Measurements from ENCODE around the gene PTPRG.
"Not testable (repeated sequence)": the region's sequence is repeated elsewhere in the genome, so short reads cannot be mapped to it uniquely, and the experiment has no call there.

Gene PTPRG

DNA sequence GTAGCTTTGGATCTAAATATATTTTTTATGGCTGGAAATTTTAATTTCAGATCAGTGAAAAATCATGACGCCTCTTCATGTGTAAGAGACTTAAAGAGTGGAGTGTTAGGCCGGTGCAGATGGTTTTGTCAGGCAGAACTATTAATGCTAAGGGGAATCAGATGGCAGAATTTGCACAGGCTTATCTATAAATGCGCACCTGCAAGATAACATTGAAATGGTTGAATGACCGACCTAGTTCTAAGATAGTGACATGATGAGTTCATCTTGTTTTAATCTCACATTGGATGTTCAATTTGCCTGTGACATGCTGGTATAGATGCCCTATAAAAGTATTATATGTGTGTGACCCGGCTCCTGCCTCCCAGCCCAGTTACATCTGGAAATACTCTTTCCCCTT lies 471.4 kb downstream of the PTPRG start:
- TF ChIP-seq CTCF (conservative IDR thresholded peaks at IDR 0.05; ENCODE audit: low read depth, low read length), result no peak
- no peak for DNase-seq (ENCODE audit: low read depth)
- no peak overlapping the region for H3K4me3 ChIP-seq (ENCODE audit: low read length)

- no peak for TF ChIP-seq CTCF (conservative IDR thresholded peaks at IDR 0.05; ENCODE audit: low read depth, low read length)
- no peak for DNase-seq (ENCODE audit: low read depth)
- H3K4me3 ChIP-seq (ENCODE audit: low read length), result no peak overlapping the region
Measured at GRCh38 chr3:62035402-62036057, 474.2 kb downstream of the PTPRG start.

- no peak for TF ChIP-seq CTCF (conservative IDR thresholded peaks at IDR 0.05; ENCODE audit: low read depth, low read length)
- H3K4me3 ChIP-seq (ENCODE audit: low read length), result no peak overlapping the region
- DNase-seq (ENCODE audit: low read depth), result no peak
Measured at GRCh38 chr3:62036726-62037125, 475.4 kb downstream of the PTPRG start.

DNA sequence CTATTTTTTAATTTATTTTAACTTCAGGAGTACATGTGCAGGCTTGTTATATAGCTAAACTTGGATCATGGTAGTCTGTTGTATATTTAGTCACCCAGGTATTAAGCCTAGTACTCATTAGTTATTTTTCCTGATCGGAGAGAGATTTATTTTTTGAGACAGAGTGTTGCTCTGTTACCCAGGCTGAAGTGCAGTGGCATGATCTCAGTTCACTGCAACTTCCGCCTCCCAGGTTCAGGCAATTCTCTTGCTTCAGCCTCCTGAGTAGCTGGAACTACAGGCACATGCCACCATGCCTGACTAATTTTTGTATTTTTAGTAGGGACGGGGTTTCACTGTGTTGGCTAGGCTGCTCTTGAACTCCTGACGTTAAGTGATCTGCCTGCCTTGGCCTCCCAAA lies 477.4 kb downstream of the PTPRG start:
- not testable (repeated sequence) for DNase-seq (ENCODE audit: low read depth); H3K4me3 ChIP-seq (ENCODE audit: low read length)

DNA sequence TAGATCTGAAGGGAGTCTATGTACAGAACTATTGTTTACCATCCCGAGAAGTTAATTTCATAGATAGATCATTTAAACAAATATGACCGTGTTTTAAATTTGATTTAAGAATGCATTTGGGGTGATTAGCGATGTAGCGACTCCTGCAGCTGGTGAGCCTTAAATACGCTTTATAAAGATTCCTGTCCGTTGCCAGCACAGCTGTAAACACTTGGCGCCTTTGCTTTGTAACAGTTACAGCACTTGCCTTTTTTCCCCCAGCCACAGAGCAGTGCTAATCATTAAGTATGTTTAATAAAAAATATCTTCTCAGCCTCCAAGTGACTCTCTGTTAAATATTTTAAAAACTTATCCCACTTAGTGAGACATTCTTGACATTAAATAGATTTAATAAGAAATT lies 478.2 kb downstream of the PTPRG start:
- no peak for TF ChIP-seq CTCF (conservative IDR thresholded peaks at IDR 0.05; ENCODE audit: low read depth, low read length)
- no peak overlapping the region for H3K4me3 ChIP-seq (ENCODE audit: low read length)
- no peak for DNase-seq (ENCODE audit: low read depth)

DNA sequence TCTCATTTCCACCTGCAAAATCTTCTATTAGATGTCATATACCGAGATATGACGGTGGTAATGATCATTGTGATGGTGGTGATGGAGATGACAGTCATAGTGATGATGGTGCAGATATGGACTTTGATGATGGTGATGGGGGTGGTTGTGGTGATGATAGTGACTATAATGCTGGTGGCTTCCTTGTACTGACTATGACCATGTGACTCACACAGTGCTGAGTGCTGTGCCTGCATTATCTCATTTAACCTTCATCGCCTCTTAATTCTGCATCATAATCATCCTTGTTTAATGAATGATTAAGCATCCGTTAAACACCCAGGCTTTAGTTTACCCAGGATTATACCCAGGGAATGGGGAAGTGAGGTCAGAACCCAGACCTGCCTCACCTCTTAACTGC lies 480.3 kb downstream of the PTPRG start:
- no peak overlapping the region for H3K4me3 ChIP-seq (ENCODE audit: low read length)
- DNase-seq (ENCODE audit: low read depth), result no peak
- TF ChIP-seq CTCF (conservative IDR thresholded peaks at IDR 0.05; ENCODE audit: low read depth, low read length), result no peak

DNA sequence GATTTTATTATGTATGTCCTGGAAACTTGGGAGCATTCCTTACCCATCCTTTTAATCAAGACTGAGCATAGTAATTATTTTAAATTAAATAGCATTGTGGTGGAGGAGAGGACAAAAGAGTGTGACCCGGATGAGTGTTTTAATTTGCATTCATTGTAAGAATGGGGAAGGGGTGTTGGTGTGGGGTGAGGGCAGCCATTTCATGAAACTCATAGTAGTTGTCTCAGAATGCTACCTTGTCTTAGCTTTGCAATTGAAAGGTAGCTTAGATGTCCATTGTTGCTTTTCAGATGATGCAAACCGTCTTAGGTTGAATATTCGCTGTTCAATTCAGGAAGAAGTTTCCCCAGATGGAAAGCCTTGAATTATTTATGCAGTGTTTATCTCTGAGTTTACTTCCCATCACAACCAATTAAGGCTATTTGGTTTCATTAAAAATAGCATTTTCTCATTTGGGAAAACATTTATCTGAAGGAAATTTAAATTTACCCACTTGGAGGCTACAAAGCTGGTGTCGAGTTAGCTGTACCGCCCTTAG lies 483.6 kb downstream of the PTPRG start:
- no peak for DNase-seq (ENCODE audit: low read depth)
- H3K4me3 ChIP-seq (ENCODE audit: low read length), result no peak overlapping the region
- TF ChIP-seq CTCF (conservative IDR thresholded peaks at IDR 0.05; ENCODE audit: low read depth, low read length), result no peak
